Measurements from ENCODE around the gene SLC6A9.

- peak in 6 of 11 experiments; percentile 11 to 34 (median 19) for TF ChIP-seq CTCF (IDR thresholded peaks at IDR 0.05 in 8 of 11, conservative IDR thresholded peaks at IDR 0.05 in 3 of 11)
- TF ChIP-seq POLR2A (IDR thresholded peaks at IDR 0.05) = no peak
- TF ChIP-seq POLR2AphosphoS5 (IDR thresholded peaks at IDR 0.05) = peak; percentile 61 to 72 (median 66)
Observed at GRCh38 chr1:43969746-43970466, 61.4 kb downstream of the SLC6A9 start, which contains the start of gene DPH2.

Measured in spleen (tissue), 7 donors.